Nephron progenitor cell (in vitro differentiated cells): Measurements from ENCODE around the gene C9orf153.

Source experiments
- DNase-seq: peaks from one replicate; pipeline ENCODE4 v3.0.0; 2021
- H3K27ac Mint-ChIP-seq: 2 replicates; pipeline ENCODE4 v1.8.0; 2021; ENCODE audit warnings: mild to moderate bottlenecking, moderate library complexity, mixed read lengths
- H3K27me3 Mint-ChIP-seq: 2 replicates; pipeline ENCODE4 v1.8.0; 2021; ENCODE audit warnings: mild to moderate bottlenecking, low read depth, mixed read lengths; ENCODE audit not compliant: poor library complexity
- H3K36me3 Mint-ChIP-seq: 2 replicates; pipeline ENCODE4 v1.8.0; 2021; ENCODE audit warnings: low read depth, mixed read lengths
- H3K4me1 Mint-ChIP-seq: 2 replicates; pipeline ENCODE4 v1.8.0; 2021; ENCODE audit warnings: mixed read lengths
- H3K4me3 Mint-ChIP-seq: 2 replicates; pipeline ENCODE4 v1.8.0; 2021; ENCODE audit warnings: mild to moderate bottlenecking, moderate library complexity, mixed read lengths
- H3K9me3 Mint-ChIP-seq: 2 replicates; pipeline ENCODE4 v1.8.0; 2021; ENCODE audit warnings: mild to moderate bottlenecking, moderate library complexity, mixed read lengths
- CTCF ChIP-seq: fragments of 200-600 bp; sonication (generic); IDR thresholded peaks from 2 replicates; pipeline ENCODE4 v1.5.0; 2021; ENCODE audit warnings: antibody characterized with exemption

The C9orf153 gene

GRCh38 chr9:86177995-86178394 is 81.5 kb downstream of the C9orf153 start:
- Mint-ChIP-seq H3K27ac (peak overlapping the region; percentile 71), H3K36me3 (peaks cover 7% of the 10 kb centered on the region), H3K9me3 (peaks cover 3% of the 10 kb centered on the region), H3K4me3 (no peak overlapping the region), H3K27me3 (peaks cover 5% of the 10 kb centered on the region), H3K4me1 (peaks cover 51% of the 10 kb centered on the region)
- TF ChIP-seq CTCF: no peak
- DNase-seq: no peak

GRCh38 chr9:86176468-86176867 is 83.0 kb downstream of the C9orf153 start:
- no peak overlapping the region for H3K27ac Mint-ChIP-seq
- H3K4me1 Mint-ChIP-seq: peaks cover 47% of the 10 kb centered on the region
- H3K9me3 Mint-ChIP-seq: peaks cover 3% of the 10 kb centered on the region
- no peak overlapping the region for H3K4me3 Mint-ChIP-seq
- DNase-seq: no peak
- peaks cover 12% of the 10 kb centered on the region for H3K27me3 Mint-ChIP-seq
- TF ChIP-seq CTCF: no peak
- peaks cover 7% of the 10 kb centered on the region for H3K36me3 Mint-ChIP-seq

GRCh38 chr9:86175743-86176456 is 83.6 kb downstream of the C9orf153 start:
- H3K9me3 Mint-ChIP-seq: peaks cover 3% of the 10 kb centered on the region
- H3K4me3 Mint-ChIP-seq: no peak overlapping the region
- H3K27me3 Mint-ChIP-seq: peaks cover 17% of the 10 kb centered on the region
- peaks cover 45% of the 10 kb centered on the region for H3K4me1 Mint-ChIP-seq
- TF ChIP-seq CTCF: no peak
- no peak for DNase-seq
- peaks cover 7% of the 10 kb centered on the region for H3K36me3 Mint-ChIP-seq
- H3K27ac Mint-ChIP-seq: no peak overlapping the region

- H3K4me1 Mint-ChIP-seq: peaks cover 40% of the 10 kb centered on the region
- peaks cover 18% of the 10 kb centered on the region for H3K27me3 Mint-ChIP-seq
- no peak overlapping the region for H3K27ac Mint-ChIP-seq
- peaks cover 2% of the 10 kb centered on the region for H3K9me3 Mint-ChIP-seq
- TF ChIP-seq CTCF: no peak
- DNase-seq: no peak
- H3K36me3 Mint-ChIP-seq: peaks cover 5% of the 10 kb centered on the region
- no peak overlapping the region for H3K4me3 Mint-ChIP-seq
Measured at GRCh38 chr9:86175223-86175622, 84.2 kb downstream of the C9orf153 start.
